ENCODE measurements around the gene ATRIP.

The ATRIP gene

DNA sequence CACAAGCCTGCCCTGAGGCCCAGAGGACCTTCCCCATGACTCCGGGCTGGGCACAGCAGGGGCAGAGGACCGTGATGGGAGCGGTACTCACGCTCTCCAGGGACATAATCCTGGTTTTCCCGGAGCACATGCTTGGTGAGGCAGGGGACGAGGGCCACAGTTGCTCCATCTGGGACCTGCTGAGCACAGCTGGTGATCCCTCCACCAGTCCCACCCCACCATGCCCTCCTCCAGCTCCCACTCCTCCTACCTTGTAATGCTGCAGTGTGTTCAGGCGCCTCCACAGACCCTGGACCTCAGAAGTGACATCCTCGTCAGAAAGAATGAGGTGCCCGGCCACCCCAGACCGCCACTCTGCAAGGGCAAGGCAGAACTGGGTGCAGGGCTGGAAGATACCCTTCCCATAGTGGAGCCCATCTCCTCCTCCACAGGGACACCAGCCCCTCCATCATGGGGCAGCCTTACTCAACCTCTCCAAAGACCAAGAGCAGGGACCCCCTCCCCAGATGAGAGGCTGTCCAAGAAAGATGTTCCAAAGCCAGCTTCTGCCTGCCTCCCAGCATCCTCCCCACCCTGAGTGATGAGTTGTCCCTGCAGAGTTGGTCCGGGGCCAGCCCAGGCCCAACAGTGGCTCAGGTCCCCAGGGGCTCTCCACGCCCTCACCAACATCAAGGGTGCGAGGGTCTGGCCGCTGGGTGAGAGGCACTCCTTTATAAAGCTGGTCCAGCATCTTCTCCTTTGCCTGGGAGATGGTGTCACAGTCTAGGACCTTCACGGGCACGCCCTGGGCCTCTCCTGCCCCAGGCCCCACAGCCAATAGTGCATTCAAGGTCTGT, 36.1 kb upstream of the ATRIP start:
- no peak for DNase-seq

DNA sequence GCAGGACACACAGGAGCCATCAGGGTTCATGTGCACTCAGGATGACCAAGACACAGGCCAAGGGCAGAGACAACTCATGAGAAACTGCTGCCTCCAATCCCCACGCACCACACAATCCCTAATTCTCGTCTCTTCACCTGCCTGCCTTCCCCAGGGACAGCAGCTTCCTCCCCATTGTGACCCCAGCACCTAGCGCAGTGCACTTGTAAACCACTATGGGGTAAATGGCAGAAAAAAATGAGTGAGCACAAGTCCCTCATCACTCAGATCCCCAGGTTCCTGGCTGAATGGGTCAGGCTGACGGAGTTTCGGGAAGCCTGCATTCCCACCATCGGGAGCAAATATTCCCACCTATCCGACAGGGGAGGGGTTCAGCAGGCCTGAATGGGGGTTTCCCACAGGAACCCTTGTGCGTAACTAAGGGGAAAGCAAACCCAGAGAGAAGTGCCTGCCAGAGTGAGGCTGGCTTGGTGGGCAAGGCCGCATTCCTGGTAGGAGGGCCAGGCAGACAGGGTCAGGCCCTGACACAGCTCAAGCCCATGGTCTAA, 35.4 kb upstream of the ATRIP start:
- no peak for DNase-seq

DNA sequence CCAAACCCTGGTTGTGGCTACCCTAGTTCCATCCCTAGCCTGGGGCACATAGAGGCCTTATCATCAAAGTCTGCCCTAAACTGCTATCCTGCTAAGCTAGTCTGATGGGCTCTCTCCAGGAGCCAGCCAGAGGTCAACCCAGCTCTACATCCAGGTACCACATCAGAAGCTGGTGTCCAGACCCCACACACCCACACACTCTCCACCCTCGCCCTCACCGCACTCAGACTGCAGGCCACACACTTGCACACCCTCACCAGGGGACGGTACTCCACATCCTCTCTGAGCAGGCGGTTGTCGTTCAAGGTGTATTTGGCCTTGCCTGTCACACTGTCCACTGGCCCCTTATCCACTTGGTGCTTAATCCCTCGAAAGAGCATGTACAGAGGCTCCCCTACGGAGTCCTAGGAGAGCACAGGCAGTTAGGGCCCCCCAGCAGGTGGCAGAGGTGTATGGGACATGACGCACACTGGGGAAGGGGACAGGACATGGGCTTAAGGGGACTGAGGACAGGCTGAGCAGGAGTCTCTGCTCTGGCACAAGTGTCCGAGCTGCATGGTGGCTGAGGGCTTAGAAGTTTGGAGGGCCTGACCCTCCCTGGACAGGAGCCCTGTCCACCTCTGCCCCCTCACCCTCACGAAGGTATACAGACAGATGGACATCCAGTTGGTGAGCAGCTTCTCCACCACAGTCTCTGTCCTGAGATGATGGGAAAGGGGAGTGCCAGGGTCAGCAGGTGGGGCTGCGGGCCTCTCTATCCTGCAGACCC, 34.7 kb upstream of the ATRIP start:
- DNase-seq: no peak

DNA sequence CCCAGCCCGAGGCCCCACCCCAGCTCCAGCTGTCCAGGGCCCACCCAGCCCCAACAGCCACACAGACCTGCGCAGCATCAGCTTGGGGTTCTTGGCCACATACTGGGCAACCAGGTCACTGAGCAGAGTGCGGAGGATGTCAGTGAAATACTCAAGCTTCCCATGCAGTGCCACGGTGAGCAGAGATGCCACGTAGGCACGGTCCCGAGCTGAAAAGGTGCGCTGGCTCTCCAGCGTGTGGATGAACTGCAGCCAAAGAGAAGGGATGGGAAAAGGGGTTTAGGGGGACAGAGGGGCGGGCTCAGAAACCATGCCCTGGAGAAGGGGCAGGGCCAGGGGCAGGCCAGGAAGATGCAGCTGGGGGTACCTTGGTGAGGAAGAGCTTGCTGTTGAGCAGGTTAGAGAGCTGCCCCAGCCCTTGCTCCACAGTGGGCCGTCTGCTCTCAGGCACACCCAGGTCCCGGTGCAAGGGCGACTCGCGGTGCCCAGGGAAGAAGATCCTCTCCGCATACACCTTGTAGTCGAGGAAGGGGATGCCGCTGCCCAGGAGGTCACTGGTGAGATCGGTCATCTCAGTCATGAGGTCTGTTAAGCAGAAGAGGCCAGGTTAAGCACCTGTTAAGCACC, 34.0 kb upstream of the ATRIP start:
- no peak for DNase-seq

DNA sequence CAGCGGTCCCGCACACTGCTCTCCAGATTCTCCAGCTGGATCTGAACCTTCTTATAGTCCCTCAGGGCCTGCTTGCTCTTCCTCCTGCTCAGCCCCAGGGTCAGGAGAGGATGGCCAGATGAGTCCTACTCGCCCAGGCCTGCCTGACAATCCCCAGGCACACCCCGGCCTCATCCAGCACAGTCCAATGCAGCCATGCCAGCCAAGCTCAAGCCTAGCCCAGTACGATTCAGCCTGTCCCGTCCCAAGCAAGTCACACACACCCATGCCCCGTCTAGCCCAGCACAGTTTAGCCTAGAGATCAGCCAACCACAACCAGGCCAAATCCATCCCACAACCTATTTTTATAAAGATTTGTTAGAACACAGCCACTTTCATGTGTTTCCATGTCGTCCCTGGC, 33.5 kb upstream of the ATRIP start:
- no peak for DNase-seq

DNA sequence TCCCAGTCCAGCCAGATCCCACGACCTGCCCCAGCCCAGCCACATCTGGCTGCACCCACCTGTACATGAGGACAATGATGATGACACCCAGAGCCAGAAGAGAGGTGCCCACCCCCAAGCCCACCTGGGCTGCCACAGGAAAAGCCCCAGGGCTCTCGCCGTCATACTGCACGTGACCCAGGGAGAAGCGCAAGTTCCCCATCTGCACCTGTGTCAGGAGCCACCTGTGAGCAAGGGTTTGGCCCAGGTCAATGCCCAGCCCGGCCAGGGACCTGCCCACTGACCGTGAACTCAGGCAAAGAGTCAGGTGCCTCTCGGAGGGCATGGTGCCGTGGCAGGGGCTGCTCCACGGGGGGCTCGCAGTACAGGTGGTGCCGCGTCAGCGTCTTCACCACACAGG, 32.9 kb upstream of the ATRIP start:
- DNase-seq: no peak

DNA sequence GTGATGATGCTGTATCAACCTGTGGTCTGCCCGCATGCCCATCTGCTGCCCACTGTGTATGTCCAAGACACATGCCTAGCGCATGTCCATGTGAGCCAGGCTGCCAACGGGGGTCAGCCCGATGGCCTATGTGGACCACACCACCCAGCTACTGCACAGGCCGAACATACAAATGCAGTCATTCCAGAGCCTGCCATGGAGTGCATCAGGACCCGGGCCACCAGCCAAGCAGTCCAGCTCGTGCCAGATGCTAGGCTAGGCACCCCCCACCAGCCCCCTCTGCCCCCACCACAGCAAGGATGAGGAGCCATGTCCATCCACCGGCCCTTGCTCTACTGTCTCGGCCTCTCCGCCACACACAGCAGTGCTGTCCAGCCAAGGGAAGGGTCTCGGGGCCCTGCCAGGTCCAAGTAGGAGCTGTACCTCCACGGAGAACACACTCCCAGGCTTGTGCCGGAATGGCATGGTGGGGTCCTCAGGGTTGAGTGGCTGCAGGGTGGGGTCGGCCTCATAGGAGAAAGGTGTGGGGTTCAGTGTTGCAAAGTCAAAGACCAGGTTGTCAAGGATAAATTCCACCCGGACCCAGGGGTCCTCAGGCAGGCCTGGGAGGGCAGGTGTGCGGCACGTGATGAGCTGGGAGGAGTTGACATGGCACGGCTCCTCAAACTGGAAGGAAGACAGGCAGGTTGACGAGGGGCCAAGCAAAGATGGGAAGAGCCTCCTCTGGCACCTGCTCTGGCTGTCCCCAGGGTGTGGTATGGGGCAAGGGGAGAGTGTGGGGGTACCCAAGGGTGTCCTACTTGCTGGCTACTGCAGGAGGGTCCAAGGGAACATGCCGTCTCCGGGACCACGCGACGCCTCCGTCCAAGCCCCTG, 31.9 kb upstream of the ATRIP start:
- no peak for DNase-seq

DNA sequence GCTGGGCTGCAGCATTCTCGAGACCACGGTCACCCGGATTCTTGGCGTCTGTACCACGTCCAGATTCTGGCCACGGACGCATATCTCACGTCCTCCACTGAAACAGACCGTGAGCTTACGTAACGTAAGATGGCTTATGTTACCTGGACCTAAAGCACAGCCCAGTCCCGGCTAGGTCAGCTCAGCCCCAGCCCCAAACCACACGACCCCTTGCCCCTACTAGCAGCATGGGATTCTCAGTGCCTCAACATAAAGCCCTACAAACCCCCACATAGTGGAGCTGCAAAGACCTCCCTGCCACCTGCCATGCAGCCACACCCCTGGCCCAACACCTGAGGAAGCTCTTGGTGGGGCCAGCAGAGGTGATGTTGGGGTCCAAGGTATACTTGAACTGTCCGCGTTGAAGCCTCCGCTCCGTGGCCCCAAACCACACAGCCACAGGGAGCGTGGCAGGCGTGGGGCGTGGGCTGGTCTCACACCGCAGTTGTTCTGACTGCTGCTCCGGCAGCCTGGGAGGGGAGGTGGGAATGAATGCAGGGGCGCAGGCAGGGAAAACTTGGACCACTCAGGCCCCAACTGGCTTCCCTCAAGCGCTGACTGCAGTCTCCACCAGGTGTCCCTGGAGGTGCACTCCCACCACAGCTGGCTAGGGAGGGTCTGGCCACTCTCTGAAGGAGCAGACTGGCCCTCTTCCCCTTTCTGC, 31.1 kb upstream of the ATRIP start:
- no peak for DNase-seq

DNA sequence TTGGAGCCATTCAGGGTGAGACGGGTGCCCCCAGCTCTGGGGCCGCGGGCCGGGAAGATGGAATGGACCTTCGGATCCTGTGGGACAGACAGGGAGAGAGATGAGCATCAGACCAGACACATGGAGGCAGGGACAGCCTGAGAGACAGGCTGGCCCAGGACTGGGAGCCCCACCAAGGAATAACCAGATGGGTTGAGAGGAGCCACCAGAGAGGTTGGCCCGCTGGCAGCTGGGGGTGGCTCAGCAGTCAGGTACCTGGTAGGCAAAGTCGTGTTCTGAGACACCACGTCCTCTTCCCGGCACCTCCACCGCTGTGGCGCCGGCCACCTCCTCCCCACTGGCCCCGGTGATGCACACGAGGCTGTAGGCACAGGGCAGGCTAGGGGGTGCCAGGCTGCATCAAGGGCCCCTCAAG, 30.4 kb upstream of the ATRIP start:
- DNase-seq: no peak

DNA sequence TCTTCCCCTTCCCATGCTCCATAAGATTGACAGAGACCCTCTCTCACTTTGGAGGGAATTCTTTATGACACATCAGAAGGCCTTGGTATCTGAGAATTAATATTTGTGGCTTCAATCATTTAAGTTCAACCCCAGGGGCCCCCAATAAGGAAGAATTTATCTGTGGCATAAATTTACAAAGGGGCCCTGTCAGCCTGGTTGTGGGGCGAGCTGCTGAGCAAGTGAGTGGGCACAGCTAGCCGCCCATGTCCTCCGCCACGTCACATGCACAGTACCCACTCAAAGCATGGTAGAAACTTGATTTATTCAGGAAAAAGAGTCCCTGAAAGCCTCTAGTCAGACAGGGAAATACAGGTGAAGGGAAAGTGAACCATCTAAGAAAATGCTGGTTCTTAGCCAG, 30.0 kb upstream of the ATRIP start:
- DNase-seq: no peak

DNA sequence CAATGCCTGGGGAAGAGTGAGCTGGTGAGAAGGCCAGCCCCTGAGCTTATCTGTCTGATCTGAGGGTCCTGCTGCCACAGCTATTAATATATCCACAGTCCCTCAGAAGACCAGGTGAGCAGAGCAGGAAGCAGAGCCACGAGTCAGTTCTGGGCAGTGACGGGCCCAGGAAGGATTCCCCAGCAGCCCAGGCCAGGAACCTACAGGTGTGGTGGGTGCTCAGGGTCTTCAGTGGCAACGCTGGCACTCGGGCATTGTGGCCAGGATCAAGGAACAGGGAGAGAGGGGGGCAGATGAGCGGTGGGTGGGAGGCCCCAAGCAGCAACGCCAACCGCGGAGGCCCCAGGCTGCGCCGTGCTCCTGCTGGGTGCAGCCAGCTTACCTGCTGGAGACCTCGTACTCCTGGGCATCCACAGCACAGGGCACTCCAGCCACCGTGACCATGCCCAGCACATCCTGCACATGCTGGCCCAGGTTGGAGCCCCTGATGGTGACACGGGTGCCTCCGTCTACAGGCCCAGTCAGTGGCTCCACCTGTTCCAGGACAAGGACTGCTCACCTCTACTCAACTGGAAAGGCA, 28.9 kb upstream of the ATRIP start:
- DNase-seq: no peak

DNA sequence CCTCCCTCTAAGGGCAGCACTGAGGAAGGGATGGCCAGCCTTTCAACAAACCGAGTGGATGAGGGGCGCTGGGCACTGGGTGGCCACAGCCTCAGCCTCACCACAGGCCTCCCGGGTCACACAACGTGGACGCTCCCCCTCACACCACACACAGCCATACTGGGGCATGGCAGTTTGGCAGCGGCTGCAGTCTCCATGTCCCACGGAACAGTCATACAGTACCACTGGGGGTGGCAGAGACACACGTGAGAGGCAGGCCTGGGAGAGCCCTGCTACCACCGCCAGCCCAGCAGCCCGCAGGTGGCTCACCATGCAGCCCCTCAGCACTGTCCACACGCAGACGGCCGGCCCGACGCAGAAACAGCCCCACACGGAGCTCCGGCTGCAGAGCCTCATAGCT, 28.4 kb upstream of the ATRIP start:
- no peak for DNase-seq

DNA sequence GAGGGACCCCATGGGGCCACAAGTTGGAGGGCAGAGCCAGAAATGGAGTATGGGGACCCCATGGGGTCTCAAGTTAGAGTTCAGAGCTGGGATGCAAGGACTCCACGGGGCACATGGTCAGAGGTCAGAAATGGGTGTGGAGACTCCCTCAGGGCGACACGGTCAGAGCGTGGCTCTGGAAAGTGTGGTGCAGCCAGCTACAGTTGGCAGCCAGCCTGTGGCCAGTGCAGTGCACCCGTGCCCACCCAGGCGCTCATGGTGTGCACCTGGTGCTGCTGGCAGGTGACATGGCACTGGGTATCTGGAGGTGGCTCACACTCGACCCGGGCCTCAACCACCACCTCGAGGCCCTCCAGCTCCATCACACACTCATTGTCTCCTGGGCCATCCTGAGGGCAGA, 27.9 kb upstream of the ATRIP start:
- no peak for DNase-seq

DNA sequence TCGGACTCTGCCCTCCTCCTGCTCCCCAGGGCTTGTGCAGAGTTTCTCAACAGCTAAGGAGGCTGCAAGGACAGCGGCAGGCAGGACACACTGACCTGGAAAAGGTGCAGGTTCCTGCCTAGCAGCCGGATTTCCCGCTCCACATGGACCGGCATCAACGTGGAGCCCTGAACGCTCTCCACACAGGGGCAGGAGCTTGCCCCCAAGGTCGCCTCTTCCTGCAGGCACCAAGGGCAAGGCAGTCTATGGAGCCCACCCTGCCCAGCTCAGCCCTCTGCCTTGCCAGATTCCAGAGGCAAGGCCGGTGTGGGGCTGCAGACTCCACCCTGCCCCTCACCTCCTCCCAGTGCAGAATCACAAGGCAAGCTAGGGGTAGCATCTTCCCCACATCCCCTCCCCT, 27.4 kb upstream of the ATRIP start:
- DNase-seq: no peak

DNA sequence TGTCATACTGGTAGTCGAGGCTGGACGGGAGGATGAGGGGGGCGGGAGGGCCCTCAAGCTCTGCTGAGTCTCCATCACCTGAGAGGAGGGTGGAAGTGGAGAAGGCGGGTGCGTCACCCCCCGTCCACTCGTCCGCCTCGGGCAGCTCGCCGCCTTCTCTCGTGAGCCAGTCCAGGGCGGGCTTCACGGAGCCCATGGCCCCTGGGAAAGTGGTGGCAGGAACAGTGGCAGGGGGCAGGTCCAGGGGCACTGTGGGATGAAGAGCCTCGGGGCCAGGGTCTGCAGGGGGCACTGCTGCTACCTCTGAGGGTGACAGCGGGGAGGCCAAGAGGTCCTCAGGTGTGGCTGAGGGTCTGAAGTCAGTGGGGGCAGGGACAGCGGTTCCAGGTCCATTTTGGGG, 26.9 kb upstream of the ATRIP start:
- DNase-seq: no peak

DNA sequence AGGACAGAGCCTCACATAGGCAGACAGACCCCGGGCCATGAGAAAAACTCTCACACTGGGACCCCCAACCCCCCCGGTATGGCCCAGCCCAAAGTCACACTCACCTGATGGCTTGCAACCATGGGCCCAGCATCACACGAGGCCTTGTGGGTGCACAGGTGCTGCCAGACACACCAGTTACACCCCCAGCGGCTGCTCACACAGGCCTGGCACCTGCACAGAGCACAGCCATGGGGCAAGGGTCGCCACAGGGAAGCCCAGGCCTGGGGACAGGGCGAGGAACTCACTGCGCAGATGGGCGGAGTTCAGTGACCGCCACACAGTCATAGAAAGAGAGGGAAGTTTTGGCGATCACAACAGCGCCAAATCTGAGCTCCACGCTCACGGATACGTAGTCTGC, 26.0 kb upstream of the ATRIP start:
- DNase-seq: no peak

DNA sequence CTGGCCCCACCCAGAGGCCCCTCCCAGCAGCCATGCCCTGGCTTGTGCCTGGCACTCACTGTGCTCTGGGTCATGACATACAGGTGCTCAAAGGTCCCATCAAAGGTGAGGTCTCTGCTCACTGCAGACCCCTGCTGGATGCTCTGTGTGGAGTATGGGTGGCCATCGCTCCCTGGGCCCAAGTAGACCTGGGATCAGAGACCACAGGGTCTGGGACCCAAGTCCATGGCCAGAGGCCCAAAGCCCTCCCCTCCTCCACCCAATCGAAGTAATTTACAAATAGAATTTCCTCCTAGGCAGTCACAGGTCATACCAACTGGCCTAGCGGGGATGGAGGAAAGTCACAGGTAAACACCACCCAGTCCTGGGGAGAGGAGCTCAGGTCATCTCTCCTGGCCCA, 24.3 kb upstream of the ATRIP start:
- DNase-seq: no peak

DNA sequence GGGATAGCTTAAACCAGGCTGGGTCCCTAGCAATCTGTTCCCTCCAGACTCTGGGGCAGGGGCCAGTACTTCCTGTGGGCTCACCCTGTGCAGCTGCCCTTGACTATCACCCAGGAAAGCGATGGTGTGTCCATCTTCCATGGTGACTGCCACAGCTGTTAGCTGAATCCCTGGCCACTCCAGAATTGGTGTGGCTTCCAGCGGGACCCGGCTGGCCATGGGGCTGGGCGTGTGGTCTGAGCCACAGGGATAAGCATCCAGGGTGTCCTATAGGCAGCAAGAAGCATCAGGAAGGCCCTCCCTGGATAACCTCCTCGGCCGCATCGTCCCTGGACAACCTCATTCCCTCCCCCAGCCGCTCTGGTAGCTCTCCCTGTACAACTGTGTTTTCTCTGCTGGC, 23.9 kb upstream of the ATRIP start:
- no peak for DNase-seq

DNA sequence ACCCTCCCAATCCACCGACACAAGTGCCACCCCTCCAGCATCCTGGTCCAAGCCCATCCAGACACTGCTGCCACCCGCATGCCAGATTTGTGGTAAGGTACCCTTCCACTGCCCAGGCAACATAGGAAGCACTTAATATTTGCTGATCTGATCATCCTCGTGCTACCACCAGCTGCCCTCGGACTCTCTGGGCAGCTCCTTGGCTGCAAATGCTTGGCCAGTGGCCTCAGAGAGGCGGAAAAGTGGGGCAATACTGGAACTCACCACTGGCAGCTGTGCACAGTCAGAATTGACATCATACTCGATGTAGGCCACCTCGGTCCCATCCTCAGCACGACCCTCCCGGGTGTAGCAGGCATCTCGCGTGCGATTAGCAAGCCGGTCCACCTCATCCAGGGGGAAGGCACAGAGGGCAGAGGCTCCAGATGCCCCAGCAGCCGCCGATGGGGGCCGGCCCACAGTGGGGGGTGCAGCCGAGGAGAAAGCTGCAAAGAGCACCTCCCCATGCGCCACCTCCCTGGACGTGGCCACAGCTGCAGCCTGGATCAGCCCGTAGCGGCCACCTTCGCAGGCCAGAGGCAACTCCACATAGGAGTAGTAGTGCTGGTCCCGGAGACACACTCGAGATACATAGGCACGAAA, 23.2 kb upstream of the ATRIP start:
- no peak for DNase-seq

DNA sequence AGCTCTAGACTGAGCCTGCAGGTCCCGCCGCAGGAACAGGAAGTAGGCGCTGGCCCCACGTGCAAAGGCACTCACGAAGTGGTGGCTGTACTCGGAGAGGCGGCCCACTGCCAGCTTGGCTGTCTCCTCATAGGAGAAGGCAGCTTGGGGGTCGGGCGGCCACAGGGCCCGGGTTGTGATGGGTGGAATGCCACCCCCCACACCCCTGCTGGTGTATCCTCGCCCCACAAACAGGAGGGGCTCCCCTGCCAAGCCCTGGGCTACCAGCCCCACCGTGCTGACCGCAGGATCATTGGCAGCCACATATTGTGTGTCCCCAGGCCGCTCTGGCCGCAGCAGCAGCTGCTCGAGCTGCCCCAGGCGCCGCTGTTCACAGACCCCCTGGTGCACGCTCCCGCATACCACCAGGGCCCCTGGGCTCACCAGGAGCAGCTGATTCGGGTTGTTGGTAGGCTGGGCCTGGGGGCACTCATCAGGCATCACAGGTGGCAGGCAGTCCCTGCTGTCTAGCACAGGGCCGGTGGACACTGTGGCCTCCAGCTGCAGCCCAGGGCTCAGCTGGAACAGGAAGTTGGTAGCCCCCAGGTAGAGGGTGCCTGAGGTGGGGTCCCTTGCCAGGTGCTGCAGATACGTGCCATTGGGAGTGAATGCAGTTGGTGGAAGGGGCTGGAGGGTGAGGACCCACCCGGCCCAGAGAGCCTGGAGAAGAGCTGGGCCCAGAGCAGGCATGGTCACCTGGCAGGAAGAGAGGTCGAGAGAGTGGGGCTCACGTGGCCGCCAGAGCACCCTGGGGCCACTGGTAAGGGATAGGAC, 22.4 kb upstream of the ATRIP start:
- no peak for DNase-seq
